ENCODE measurements around the gene ABHD14A. TPM values are rescaled to one million over a fixed set of nuclear protein-coding genes. Genes with fewer than 3 reads are reported as not detected.
A peak's percentile ranks its signal among the peaks of the same experiment; 100 is the strongest.

Gene ABHD14A
- total and polyA plus RNA-seq, 3 donors from 2014 or later: 27.7 to 51.6 (median 38.9) TPM

- H3K27me3 ChIP-seq: no peaks in the 10 kb centered on the region
- no peaks in the 10 kb centered on the region for H3K36me3 ChIP-seq (ENCODE audit: low read depth, missing control alignments)
- intact Hi-C loops (cut with DNase I; ENCODE audit: low total_unique reads): no loop called here
- no peak for DNase-seq
- H3K4me1 ChIP-seq: peaks cover 41% of the 10 kb centered on the region
- TF ChIP-seq POLR2A (IDR thresholded peaks at IDR 0.05): no peak
- no peak for TF ChIP-seq CTCF (IDR thresholded peaks at IDR 0.05)
- H3K9me3 ChIP-seq: no peaks in the 10 kb centered on the region
- 90 to 95% methylated on average over 16 to 18 of the region's 18 CpGs for WGBS, 2 donors
- no peak overlapping the region for H3K4me3 ChIP-seq
- no peak overlapping the region for H3K27ac ChIP-seq
Observed at GRCh38 chr3:51961011-51961410, 13.9 kb upstream of the ABHD14A start.

GRCh38 chr3:51961602-51962569 is 13.0 kb upstream of the ABHD14A start:
- Histone ChIP-seq H3K27ac (peak overlapping the region in 1 of 2 donors; percentile 15), H3K27me3 (no peaks in the 10 kb centered on the region), H3K4me1 (peaks cover 40% of the 10 kb centered on the region), H3K36me3 (ENCODE audit: low read depth, missing control alignments) (no peaks in the 10 kb centered on the region), H3K4me3 (no peak overlapping the region), H3K9me3 (no peaks in the 10 kb centered on the region)
- peak; percentile 65 for DNase-seq
- no peak for TF ChIP-seq CTCF (IDR thresholded peaks at IDR 0.05)
- no peak for TF ChIP-seq POLR2A (IDR thresholded peaks at IDR 0.05)
- WGBS, 2 donors: 44% methylated on average over 9 of the region's 9 CpGs
- intact Hi-C loops (cut with DNase I; ENCODE audit: low total_unique reads): no loop called here

GRCh38 chr3:51962854-51963530 is 11.9 kb upstream of the ABHD14A start:
- Histone ChIP-seq H3K4me3 (no peak overlapping the region), H3K9me3 (no peaks in the 10 kb centered on the region), H3K36me3 (ENCODE audit: low read depth, missing control alignments) (no peaks in the 10 kb centered on the region), H3K27ac (peak overlapping the region in 1 of 2 donors; percentile 54), H3K4me1 (peaks cover 42% of the 10 kb centered on the region), H3K27me3 (no peaks in the 10 kb centered on the region)
- intact Hi-C loops (cut with DNase I; ENCODE audit: low total_unique reads): no loop called here
- 57 to 69% methylated on average over 6 of the region's 6 CpGs for WGBS, 2 donors
- TF ChIP-seq CTCF (IDR thresholded peaks at IDR 0.05) (no peak), POLR2A (IDR thresholded peaks at IDR 0.05) (no peak)
- peak; percentile 80 for DNase-seq

GRCh38 chr3:51963951-51964451 is 10.9 kb upstream of the ABHD14A start:
- Histone ChIP-seq H3K27ac (peak overlapping the region in 1 of 2 donors; percentile 54), H3K27me3 (no peaks in the 10 kb centered on the region), H3K9me3 (no peaks in the 10 kb centered on the region), H3K4me3 (no peak overlapping the region), H3K36me3 (ENCODE audit: low read depth, missing control alignments) (no peaks in the 10 kb centered on the region), H3K4me1 (peaks cover 45% of the 10 kb centered on the region)
- TF ChIP-seq CTCF (IDR thresholded peaks at IDR 0.05) (no peak), POLR2A (IDR thresholded peaks at IDR 0.05) (no peak)
- 58 to 60% methylated on average over 4 to 12 of the region's 12 CpGs for WGBS, 2 donors
- no peak for DNase-seq
- intact Hi-C loops (cut with DNase I; ENCODE audit: low total_unique reads): no loop called here

All from testis (tissue), 3 donors.